Tibial nerve (tissue), 4 donors: ENCODE data around the gene ATP6V0B. TPM values are rescaled to one million over a fixed set of nuclear protein-coding genes. Genes with fewer than 3 reads are reported as not detected.
A peak's percentile ranks its signal among the peaks of the same experiment; 100 is the strongest.

ENCODE experiments used
- DNase-seq, 2 donors: peaks; one replicate each; pipeline ENCODE4 v3.0.0-alpha.2; 2019; ENCODE audit warnings: low spot score in 2 of 2
- H3K27ac ChIP-seq, 4 donors: fragments of 200-600 bp; sonication (generic) in 3 of 4; one replicate each; pipeline ENCODE4 v1.5.1; 2017 to 2019; ENCODE audit warnings: mild to moderate bottlenecking in 1 of 4
- H3K27me3 ChIP-seq, 2 donors: fragments of 200-600 bp; sonication (generic) in 1 of 2; one replicate each; pipeline versions ENCODE4 v1.5.1 to v1.6.0; 2017 to 2019
- H3K36me3 ChIP-seq, 3 donors: fragments of 200-600 bp; sonication (generic); one replicate each; pipeline ENCODE4 v1.5.1; 2018 to 2019
- H3K4me1 ChIP-seq, 4 donors: fragments of 200-600 bp; sonication (generic) in 3 of 4; one replicate each; pipeline ENCODE4 v1.5.1; 2017 to 2019
- H3K4me3 ChIP-seq, 4 donors: fragments of 200-600 bp; sonication (generic) in 3 of 4; one replicate each; pipeline ENCODE4 v1.5.1; 2017 to 2019; ENCODE audit warnings: mild to moderate bottlenecking in 1 of 4, moderate library complexity in 1 of 4
- H3K9me3 ChIP-seq, 4 donors: fragments of 200-600 bp; sonication (generic) in 3 of 4; one replicate each; pipeline ENCODE4 v1.5.1; 2017 to 2019
- CTCF ChIP-seq, 5 experiments: fragments of 200-600 bp in 3 of 5; fragments of 450-650 bp in 2 of 5; sonication (generic) in 3 of 5; IDR thresholded peaks; one replicate each; pipeline ENCODE4 v1.5.1; 2016 to 2019; ENCODE audit warnings: antibody characterized with exemption in 5 of 5, mild to moderate bottlenecking in 3 of 5, moderate library complexity in 2 of 5
- EP300 ChIP-seq, 2 donors: sonication (generic); formaldehyde crosslinking; IDR thresholded peaks; one replicate each; pipeline ENCODE4 v1.6.1; 2017; ENCODE audit warnings: antibody characterized with exemption in 2 of 2, mild to moderate bottlenecking in 1 of 2
- POLR2A ChIP-seq, 2 donors: fragments of 450-650 bp; IDR thresholded peaks; one replicate each; pipeline ENCODE4 v1.6.1; 2017; ENCODE audit warnings: antibody characterized with exemption in 2 of 2, mild to moderate bottlenecking in 2 of 2, moderate library complexity in 2 of 2
- WGBS, 2 donors: methylation state at CpG; one replicate each; pipeline ENCODE4 v1.1.5; 2018; 5-methylcytosine and 5-hydroxymethylcytosine counted together
- total RNA-seq, 4 donors: library from RNA; depleted of rRNA; stranded (reverse); fragments of >200 nt; gene quantifications; one replicate each; pipeline ENCODE4 v1.1.0, GENCODE V29; 2016

Gene ATP6V0B
- total RNA-seq, 4 donors from 2014 or later, result 101 to 132 (median 113) TPM

DNA sequence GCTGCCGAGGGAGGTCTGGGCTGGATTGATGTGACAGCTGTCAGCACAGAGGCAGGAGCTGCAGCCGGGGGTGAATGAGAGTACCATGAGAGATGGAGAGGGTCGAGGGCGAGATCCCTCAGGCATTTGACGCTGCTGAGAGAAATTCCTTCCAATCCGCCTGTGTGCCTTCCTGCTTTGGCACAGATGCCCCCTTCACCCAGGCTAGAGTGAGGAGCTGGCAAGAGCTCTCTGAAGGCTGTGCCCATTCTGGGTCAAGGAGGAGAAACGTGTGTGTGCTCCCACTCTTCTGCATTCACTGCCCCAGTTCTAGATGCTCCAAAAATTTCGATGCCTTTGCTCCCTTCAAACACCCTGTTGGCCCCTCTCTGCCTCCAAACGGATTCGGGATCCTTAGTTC is 36.4 kb upstream of the ATP6V0B start:
- no peaks in the 10 kb centered on the region for H3K9me3 ChIP-seq
- H3K36me3 ChIP-seq, result no peaks in the 10 kb centered on the region
- no peak for DNase-seq
- TF ChIP-seq POLR2A (IDR thresholded peaks at IDR 0.05) (no peak), EP300 (IDR thresholded peaks at IDR 0.05) (no peak), CTCF (IDR thresholded peaks at IDR 0.05) (no peak)
- no peak overlapping the region for H3K4me3 ChIP-seq
- no peak overlapping the region for H3K27ac ChIP-seq
- peaks cover 0 to 31% (median 20%) of the 10 kb centered on the region in 4 donors for H3K4me1 ChIP-seq
- 64 to 77% methylated on average over 10 of the region's 10 CpGs for WGBS, 2 donors
- H3K27me3 ChIP-seq, result peaks cover 0 to 17% of the 10 kb centered on the region in 2 donors

- no peaks in the 10 kb centered on the region for H3K36me3 ChIP-seq
- no peaks in the 10 kb centered on the region for H3K9me3 ChIP-seq
- no peak overlapping the region for H3K4me3 ChIP-seq
- no peak overlapping the region for H3K27ac ChIP-seq
- H3K27me3 ChIP-seq, result peaks cover 0 to 10% of the 10 kb centered on the region in 2 donors
- no peak for DNase-seq
- peaks cover 0 to 24% (median 13%) of the 10 kb centered on the region in 4 donors for H3K4me1 ChIP-seq
- WGBS, 2 donors, result 61 to 64% methylated on average over 3 of the region's 3 CpGs
- TF ChIP-seq EP300 (IDR thresholded peaks at IDR 0.05) (no peak), POLR2A (IDR thresholded peaks at IDR 0.05) (no peak), CTCF (IDR thresholded peaks at IDR 0.05) (no peak)
Observed at GRCh38 chr1:43938892-43939587, 35.7 kb upstream of the ATP6V0B start.

GRCh38 chr1:43942411-43942810 is 32.3 kb upstream of the ATP6V0B start:
- TF ChIP-seq EP300 (IDR thresholded peaks at IDR 0.05) (no peak), POLR2A (IDR thresholded peaks at IDR 0.05) (no peak), CTCF (IDR thresholded peaks at IDR 0.05) (no peak)
- Histone ChIP-seq H3K27ac (no peak overlapping the region), H3K4me1 (peaks cover 0 to 19% (median 9%) of the 10 kb centered on the region in 4 donors), H3K27me3 (no peaks in the 10 kb centered on the region), H3K4me3 (no peak overlapping the region), H3K36me3 (no peaks in the 10 kb centered on the region), H3K9me3 (no peaks in the 10 kb centered on the region)
- 80 to 81% methylated on average over 3 of the region's 3 CpGs for WGBS, 2 donors
- DNase-seq, result no peak

- no peak for DNase-seq
- Histone ChIP-seq H3K27me3 (no peaks in the 10 kb centered on the region), H3K36me3 (peaks cover 0 to 7% (median 1%) of the 10 kb centered on the region in 3 donors), H3K27ac (no peak overlapping the region), H3K4me3 (no peak overlapping the region), H3K4me1 (peaks cover 0 to 43% (median 24%) of the 10 kb centered on the region in 4 donors), H3K9me3 (no peaks in the 10 kb centered on the region)
- 89 to 97% methylated on average over 1 of the region's 1 CpG for WGBS, 2 donors
- no peak for TF ChIP-seq CTCF (IDR thresholded peaks at IDR 0.05)
- no peak for TF ChIP-seq POLR2A (IDR thresholded peaks at IDR 0.05)
- no peak for TF ChIP-seq EP300 (IDR thresholded peaks at IDR 0.05)
Observed at GRCh38 chr1:43944860-43945259, 29.9 kb upstream of the ATP6V0B start.

GRCh38 chr1:43945674-43946235 is 29.0 kb upstream of the ATP6V0B start:
- Histone ChIP-seq H3K4me3 (peak overlapping the region; percentile 44 to 79 (median 62)), H3K27ac (peak overlapping the region; percentile 75 to 97 (median 94)), H3K9me3 (no peaks in the 10 kb centered on the region), H3K4me1 (peaks cover 0 to 43% (median 24%) of the 10 kb centered on the region in 4 donors), H3K36me3 (peaks cover 0 to 16% (median 5%) of the 10 kb centered on the region in 3 donors), H3K27me3 (no peaks in the 10 kb centered on the region)
- DNase-seq, result no peak
- WGBS, 2 donors, result 10% methylated on average over 3 of the region's 3 CpGs
- no peak for TF ChIP-seq EP300 (IDR thresholded peaks at IDR 0.05)
- TF ChIP-seq CTCF (IDR thresholded peaks at IDR 0.05), result no peak
- no peak for TF ChIP-seq POLR2A (IDR thresholded peaks at IDR 0.05)
